Subcutaneous adipose tissue (tissue), 4 donors: ENCODE results near the gene BEST4. TPM values are rescaled to one million over a fixed set of nuclear protein-coding genes. Genes with fewer than 3 reads are reported as not detected.

ENCODE experiments used
- total RNA-seq, 4 donors: library from RNA; depleted of rRNA; stranded (reverse); fragments of >200 nt; gene quantifications; one replicate each; pipeline ENCODE4 v1.1.0, GENCODE V29; 2016
- TF ChIP-seq, protein P1 (sequence below): fragments of 450-650 bp; IDR thresholded peaks from one replicate; pipeline ENCODE4 v1.5.1; 2016; ENCODE audit warnings: low read depth, mild to moderate bottlenecking, control low read depth, antibody characterized with exemption, moderate library complexity

BEST4 gene
- total RNA-seq, 4 donors from 2014 or later, result 0.34 to 0.75 TPM; not detected in 2

DNA sequence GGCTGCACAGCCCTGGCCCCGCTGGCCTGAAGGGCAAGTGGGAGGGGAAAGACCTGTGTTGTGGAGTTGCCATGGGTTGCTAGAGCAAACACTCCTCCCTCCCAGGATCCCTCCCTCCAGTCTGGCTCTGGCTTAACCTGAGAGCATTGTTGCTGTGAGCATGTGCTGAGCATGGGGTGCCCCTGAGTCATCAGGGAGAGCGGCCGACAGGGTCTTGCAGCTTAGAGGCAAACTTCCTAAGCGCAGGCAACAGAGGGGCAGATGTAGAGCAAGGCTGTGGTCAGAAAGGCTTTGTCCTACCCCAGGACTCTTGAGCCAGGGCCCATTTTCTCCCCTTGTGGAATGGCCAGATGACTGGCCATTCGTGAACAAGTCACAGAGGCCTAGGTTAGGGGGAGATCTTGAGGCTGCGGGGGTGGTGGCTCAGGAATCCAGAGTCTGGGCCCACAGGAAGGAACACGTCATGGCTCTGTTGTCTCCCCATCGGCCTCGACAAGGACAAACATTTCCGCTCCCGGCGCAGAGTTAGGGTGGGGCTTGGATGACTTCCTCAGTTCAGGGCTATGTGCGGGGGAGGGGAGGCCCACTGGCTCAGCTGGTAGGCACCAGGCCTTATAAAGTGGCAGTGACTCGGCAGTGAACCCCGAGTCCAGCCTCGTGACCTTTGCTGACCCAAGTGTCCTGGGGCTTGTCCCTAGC, 19.5 kb upstream of the BEST4 start:
- TF ChIP-seq, protein P1, sequence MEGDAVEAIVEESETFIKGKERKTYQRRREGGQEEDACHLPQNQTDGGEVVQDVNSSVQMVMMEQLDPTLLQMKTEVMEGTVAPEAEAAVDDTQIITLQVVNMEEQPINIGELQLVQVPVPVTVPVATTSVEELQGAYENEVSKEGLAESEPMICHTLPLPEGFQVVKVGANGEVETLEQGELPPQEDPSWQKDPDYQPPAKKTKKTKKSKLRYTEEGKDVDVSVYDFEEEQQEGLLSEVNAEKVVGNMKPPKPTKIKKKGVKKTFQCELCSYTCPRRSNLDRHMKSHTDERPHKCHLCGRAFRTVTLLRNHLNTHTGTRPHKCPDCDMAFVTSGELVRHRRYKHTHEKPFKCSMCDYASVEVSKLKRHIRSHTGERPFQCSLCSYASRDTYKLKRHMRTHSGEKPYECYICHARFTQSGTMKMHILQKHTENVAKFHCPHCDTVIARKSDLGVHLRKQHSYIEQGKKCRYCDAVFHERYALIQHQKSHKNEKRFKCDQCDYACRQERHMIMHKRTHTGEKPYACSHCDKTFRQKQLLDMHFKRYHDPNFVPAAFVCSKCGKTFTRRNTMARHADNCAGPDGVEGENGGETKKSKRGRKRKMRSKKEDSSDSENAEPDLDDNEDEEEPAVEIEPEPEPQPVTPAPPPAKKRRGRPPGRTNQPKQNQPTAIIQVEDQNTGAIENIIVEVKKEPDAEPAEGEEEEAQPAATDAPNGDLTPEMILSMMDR, result no peak

DNA sequence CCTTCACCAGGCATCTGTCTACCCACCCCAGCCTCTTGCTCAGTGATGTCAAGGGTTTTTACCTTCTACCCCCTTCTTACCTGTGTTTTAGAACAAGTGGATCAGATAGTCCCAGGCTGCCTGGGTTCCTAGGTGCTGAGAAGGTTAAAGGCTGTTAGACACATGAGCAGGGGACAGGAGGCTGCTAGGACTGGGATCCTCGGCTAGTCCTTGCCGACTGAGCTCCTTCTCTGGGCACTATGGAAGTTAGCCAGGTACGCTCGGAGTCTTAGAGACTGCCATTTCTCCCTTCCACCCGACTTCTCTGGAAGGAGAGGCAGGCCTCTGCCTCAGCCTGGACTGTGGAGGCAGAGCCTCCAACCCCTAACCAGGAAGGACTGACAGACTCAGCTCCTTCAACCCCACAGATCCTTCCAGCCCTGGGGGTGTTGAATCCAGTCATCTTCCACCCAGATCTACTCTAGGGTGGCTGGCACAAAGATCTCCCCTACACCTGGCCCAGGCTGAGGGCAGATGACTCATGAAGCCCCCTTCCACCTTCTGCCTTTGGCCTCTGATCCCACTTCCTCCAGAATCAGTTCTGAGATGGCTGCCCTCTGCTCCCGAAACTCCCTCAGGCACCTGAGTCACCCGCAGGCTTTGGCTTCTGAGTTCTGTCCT, 18.9 kb upstream of the BEST4 start, which contains the start of gene DYNLT4:
Gene DYNLT4, minus strand, starts transcription at position 648 of the 660 bp plus-strand sequence. CDS start 683 bp downstream, outside the sequence.
- TF ChIP-seq, protein P1, result no peak

DNA sequence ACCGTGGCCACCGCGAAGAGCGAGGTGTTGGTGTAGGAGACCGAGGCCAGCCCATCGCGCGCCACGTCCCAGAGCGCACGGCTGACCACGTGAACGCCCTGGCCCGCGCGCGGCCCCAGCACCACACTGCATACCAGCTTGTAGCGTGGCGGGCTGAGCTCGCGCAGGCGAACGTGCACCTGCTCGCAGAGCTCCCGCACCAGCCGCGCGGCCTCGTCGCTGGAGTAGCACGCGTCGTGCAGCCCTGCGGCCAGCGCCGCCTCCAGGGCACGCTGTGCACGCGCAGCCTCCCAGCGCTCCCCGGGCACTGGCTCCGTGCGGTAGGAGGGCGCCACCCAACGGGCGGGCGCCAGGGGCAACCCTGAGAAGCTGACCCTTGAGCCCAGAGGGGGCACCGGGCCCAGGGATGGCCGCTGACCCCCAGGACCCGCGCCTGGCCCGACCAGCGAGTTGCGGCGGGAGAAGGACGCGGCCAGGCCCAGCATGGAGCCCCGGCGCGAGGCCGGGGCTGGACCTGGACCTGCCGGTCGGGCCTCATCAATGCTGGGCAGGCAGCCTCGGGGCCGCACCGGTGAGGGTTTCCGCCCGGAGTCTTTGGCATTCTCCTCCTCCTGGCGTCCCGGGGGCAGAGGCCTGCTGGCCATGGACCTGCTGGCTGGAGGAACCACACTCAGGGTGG, 18.2 kb upstream of the BEST4 start:
- TF ChIP-seq, protein P1, result no peak

DNA sequence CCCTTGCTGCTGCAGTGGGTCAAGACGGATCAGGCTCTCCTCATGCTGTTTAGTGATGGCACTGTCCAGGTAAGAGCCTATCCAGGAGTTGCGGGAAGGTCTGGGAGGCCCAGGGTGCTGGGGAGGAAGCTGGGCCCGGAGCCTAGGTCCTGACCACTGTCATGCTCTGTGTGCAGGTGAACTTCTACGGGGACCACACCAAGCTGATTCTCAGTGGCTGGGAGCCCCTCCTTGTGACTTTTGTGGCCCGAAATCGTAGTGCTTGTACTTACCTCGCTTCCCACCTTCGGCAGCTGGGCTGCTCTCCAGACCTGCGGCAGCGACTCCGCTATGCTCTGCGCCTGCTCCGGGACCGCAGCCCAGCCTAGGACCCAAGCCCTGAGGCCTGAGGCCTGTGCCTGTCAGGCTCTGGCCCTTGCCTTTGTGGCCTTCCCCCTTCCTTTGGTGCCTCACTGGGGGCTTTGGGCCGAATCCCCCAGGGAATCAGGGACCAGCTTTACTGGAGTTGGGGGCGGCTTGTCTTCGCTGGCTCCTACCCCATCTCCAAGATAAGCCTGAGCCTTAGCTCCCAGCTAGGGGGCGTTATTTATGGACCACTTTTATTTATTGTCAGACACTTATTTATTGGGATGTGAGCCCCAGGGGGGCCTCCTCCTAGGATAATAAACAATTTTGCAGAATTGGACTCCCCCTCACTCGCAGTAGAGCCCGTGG, 17.5 kb upstream of the BEST4 start:
- TF ChIP-seq, protein P1, result no peak

DNA sequence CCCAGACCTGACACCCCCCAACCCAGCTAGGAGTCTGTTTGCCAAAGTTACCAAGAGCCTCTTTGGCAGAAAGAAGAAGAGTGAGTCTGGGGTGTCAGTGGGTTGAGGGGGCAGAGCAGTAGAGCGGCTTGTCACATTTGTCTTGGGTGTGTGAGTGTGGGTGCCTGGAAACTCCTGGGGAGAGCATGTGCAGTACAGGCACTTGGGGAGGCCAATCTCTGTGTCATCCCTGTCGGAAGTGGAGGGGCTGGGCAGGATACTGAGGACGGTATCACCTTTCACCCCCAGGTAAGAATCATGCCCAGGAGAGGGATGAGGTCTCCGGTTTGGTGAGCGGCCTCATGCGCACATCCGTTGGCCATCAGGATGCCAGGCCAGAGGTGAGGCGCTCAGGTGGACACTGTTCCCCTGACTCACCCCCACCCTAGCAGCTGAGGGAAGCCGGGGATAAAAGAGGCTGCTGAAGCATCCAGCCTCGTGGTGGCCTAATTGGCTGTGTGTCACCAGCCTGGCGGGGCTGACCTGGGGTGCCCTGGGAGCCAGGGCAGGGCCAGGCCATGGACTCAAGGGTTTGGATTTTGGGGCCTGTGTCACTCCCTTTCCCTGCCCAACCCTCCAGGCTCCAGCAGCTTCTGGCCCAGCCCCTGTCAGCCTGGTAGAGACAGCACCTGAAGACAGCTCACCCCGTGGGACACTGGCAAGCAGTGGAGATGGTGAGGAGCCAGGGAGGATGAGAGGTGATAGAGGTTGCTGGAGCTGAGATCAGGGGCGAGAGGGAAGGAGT, 15.5 kb upstream of the BEST4 start:
- TF ChIP-seq, protein P1, result no peak

DNA sequence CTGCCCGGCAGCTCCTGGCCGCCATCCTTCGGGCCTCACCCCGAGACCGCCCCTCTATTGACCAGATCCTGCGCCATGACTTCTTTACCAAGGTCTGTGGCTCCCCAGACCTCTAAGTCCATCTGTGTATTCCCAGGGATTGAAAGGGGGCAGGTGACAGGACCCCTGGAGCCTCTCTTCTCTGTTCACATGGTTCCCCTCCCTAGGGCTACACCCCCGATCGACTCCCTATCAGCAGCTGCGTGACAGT, 15.0 kb upstream of the BEST4 start:
- TF ChIP-seq, protein P1, result no peak
